IMR-90 (cell line): ENCODE measurements around the gene KRT4. TPM values are rescaled to one million over a fixed set of nuclear protein-coding genes. Genes with fewer than 3 reads are reported as not detected.

Experiments used
- ATAC-seq: fragments of 200-7000 bp; cut with Tn5 transposase; 2 replicates; pipeline ENCODE4 v1.9.1; 2020; ENCODE audit warnings: low read depth, mild to moderate bottlenecking, moderate library complexity
- BruUV-seq: library from RNA; stranded (reverse); fragments of 400-500 nt; replicated peaks from 2 replicates; lab custom pipeline; 2021; lab: Mats Ljungman, UMichigan
- CTCF ChIA-PET: fragments of 300-600 bp; formaldehyde crosslinking; extraction: SDS; loops from one replicate; lab custom pipeline; 2021; ENCODE audit warnings: antibody characterized with exemption; lab: Yijun Ruan, JAX
- POLR2A ChIA-PET: fragments of 300-600 bp; sonication (Branson Sonifier 250); formaldehyde crosslinking; loops from one replicate; lab custom pipeline; 2022; ENCODE audit warnings: antibody characterized with exemption; ENCODE audit not compliant: unreplicated experiment; lab: Charles Lee
- DNase-seq: peaks from one replicate; pipeline ENCODE4 v3.0.0; 2013
- H2AFZ ChIP-seq: replicated peaks from 2 replicates; pipeline ENCODE3; 2013; ENCODE audit warnings: low read length, mild to moderate bottlenecking; ENCODE audit not compliant: poor library complexity
- H2AK5ac ChIP-seq: 2 replicates; pipeline ENCODE4 v1.6.1; 2013; ENCODE audit warnings: low read depth, low read length, inconsistent platforms
- H2AK9ac ChIP-seq: replicated peaks from 2 replicates; pipeline ENCODE3; 2013; ENCODE audit warnings: mild to moderate bottlenecking, low read depth, low read length, moderate library complexity; ENCODE audit not compliant: poor library complexity
- H2BK120ac ChIP-seq: 2 replicates; pipeline ENCODE4 v1.6.1; 2013; ENCODE audit warnings: low read depth, low read length, inconsistent platforms
- H2BK15ac ChIP-seq: 3 replicates; pipeline ENCODE4 v1.6.1; 2013; ENCODE audit warnings: low read depth, low read length, inconsistent platforms
- H2BK20ac ChIP-seq: 2 replicates; pipeline ENCODE4 v1.6.1; 2013; ENCODE audit warnings: low read depth, mild to moderate bottlenecking, inconsistent platforms, low read length, moderate library complexity
- H2BK5ac ChIP-seq: 2 replicates; pipeline ENCODE4 v1.6.1; 2013; ENCODE audit warnings: mild to moderate bottlenecking, low read depth, low read length, inconsistent platforms; ENCODE audit not compliant: poor library complexity, severe bottlenecking
- H3K14ac ChIP-seq: replicated peaks from 2 replicates; pipeline ENCODE4 v1.6.1; 2013; ENCODE audit warnings: low read depth, low read length, inconsistent platforms
- H3K18ac ChIP-seq: 2 replicates; pipeline ENCODE4 v1.6.1; 2013; ENCODE audit warnings: low read depth, low read length, control low read depth
- H3K23ac ChIP-seq: 2 replicates; pipeline ENCODE4 v1.6.1; 2013; ENCODE audit warnings: low read depth, low read length, inconsistent platforms
- H3K27ac ChIP-seq: 2 replicates; pipeline ENCODE4 v1.5.1; 2013; ENCODE audit warnings: mild to moderate bottlenecking, control low read depth, low read length; ENCODE audit not compliant: insufficient read depth
- H3K27me3 ChIP-seq: 2 replicates; pipeline ENCODE4 v1.6.1; 2013; ENCODE audit warnings: low read length; ENCODE audit not compliant: control insufficient read depth, insufficient read depth
- H3K36me3 ChIP-seq: 2 replicates; pipeline ENCODE4 v1.6.1; 2013; ENCODE audit warnings: low read length, mixed read lengths; ENCODE audit not compliant: control insufficient read depth, insufficient read depth
- H3K4ac ChIP-seq: 2 replicates; pipeline ENCODE4 v1.6.1; 2013; ENCODE audit warnings: low read depth, low read length, inconsistent platforms
- H3K4me1 ChIP-seq: 2 replicates; pipeline ENCODE4 v1.6.1; 2013; ENCODE audit warnings: low read length, mixed read lengths; ENCODE audit not compliant: control insufficient read depth, insufficient read depth
- H3K4me2 ChIP-seq: 2 replicates; pipeline ENCODE4 v1.6.1; 2013; ENCODE audit warnings: low read depth, mild to moderate bottlenecking, control low read depth, low read length, moderate library complexity
- H3K4me3 ChIP-seq: 2 replicates; pipeline ENCODE4 v1.5.1; 2013; ENCODE audit warnings: low read depth, mild to moderate bottlenecking, control low read depth, low read length, moderate library complexity; ENCODE audit not compliant: insufficient read depth
- H3K56ac ChIP-seq: 2 replicates; pipeline ENCODE4 v1.6.1; 2013; ENCODE audit warnings: low read length, inconsistent platforms; ENCODE audit not compliant: insufficient read depth; ENCODE audit errors: extremely low read depth
- H3K79me1 ChIP-seq, 2 experiments: 2 replicates each; pipeline ENCODE4 v1.6.1; 2013; ENCODE audit warnings: low read length in 2 of 2, inconsistent platforms in 1 of 2, low read depth in 1 of 2
- H3K9ac ChIP-seq: 2 replicates; pipeline ENCODE4 v1.6.1; 2013; ENCODE audit warnings: low read depth, low read length, control low read depth
- H3K9me1 ChIP-seq: 2 replicates; pipeline ENCODE4 v1.6.1; 2013; ENCODE audit warnings: low read length, inconsistent platforms; ENCODE audit not compliant: insufficient read depth
- H3K9me3 ChIP-seq: 2 replicates; pipeline ENCODE4 v1.6.1; 2013; ENCODE audit warnings: low read length; ENCODE audit not compliant: control insufficient read depth, insufficient read depth
- H4K20me1 ChIP-seq: 2 replicates; pipeline ENCODE4 v1.6.1; 2013; ENCODE audit warnings: low read length, inconsistent platforms; ENCODE audit not compliant: insufficient read depth
- H4K5ac ChIP-seq: 2 replicates; pipeline ENCODE4 v1.6.1; 2013; ENCODE audit warnings: mild to moderate bottlenecking, low read depth, low read length, control low read depth
- H4K8ac ChIP-seq, 2 experiments: 2 replicates each; pipeline ENCODE4 v1.6.1; 2013; ENCODE audit warnings: low read depth in 2 of 2, low read length in 2 of 2, control low read depth in 1 of 2, inconsistent platforms in 1 of 2
- H4K91ac ChIP-seq: 2 replicates; pipeline ENCODE4 v1.6.1; 2013; ENCODE audit warnings: low read depth, low read length, inconsistent platforms; ENCODE audit not compliant: insufficient read depth
- BHLHE40 ChIP-seq: fragments of 150-350 bp; IDR thresholded peaks from 2 replicates; pipeline ENCODE4 v1.6.1; 2016; ENCODE audit warnings: mild to moderate bottlenecking, low read depth, low read length
- CEBPB ChIP-seq: IDR thresholded peaks from 2 replicates; pipeline ENCODE4 v1.6.1; 2012; ENCODE audit warnings: low read depth, low read length, improper control_type of control experiment
- CHD1 ChIP-seq: IDR thresholded peaks from 2 replicates; pipeline ENCODE4 v1.6.1; 2012; ENCODE audit warnings: low read depth, low read length, improper control_type of control experiment
- CTCF ChIP-seq: conservative IDR thresholded peaks from 2 replicates; pipeline ENCODE4 v1.5.1; 2012; ENCODE audit warnings: mild to moderate bottlenecking, low read depth, low read length, improper control_type of control experiment
- FOS ChIP-seq: fragments of 150-350 bp; IDR thresholded peaks from 2 replicates; pipeline ENCODE4 v1.6.1; 2016; ENCODE audit warnings: low read depth, low read length
- MAFK ChIP-seq: IDR thresholded peaks from 2 replicates; pipeline ENCODE4 v1.6.1; 2012; ENCODE audit warnings: low read depth, low read length, improper control_type of control experiment
- MAZ ChIP-seq: IDR thresholded peaks from 2 replicates; pipeline ENCODE4 v1.6.1; 2012; ENCODE audit warnings: low read depth, mild to moderate bottlenecking, low read length, improper control_type of control experiment, moderate library complexity, borderline replicate concordance
- MXI1 ChIP-seq: IDR thresholded peaks from 2 replicates; pipeline ENCODE4 v1.6.1; 2012; ENCODE audit warnings: low read depth, mild to moderate bottlenecking, low read length, moderate library complexity, borderline replicate concordance
- NFE2L2 ChIP-seq: fragments of 150-350 bp; IDR thresholded peaks from 2 replicates; pipeline ENCODE4 v1.6.1; 2016; ENCODE audit warnings: low read depth, mild to moderate bottlenecking, low read length
- RAD21 ChIP-seq: IDR thresholded peaks from 2 replicates; pipeline ENCODE4 v1.6.1; 2012; ENCODE audit warnings: low read length, improper control_type of control experiment
- RCOR1 ChIP-seq: IDR thresholded peaks from 2 replicates; pipeline ENCODE4 v1.6.1; 2012; ENCODE audit warnings: mild to moderate bottlenecking, low read length, improper control_type of control experiment; ENCODE audit not compliant: insufficient replicate concordance
- RFX5 ChIP-seq: IDR thresholded peaks from 2 replicates; pipeline ENCODE4 v1.8.0; 2012; ENCODE audit warnings: low read depth, mild to moderate bottlenecking, low read length, moderate library complexity
- SMC3 ChIP-seq: fragments of 150-350 bp; IDR thresholded peaks from 2 replicates; pipeline ENCODE4 v1.6.1; 2016; ENCODE audit warnings: low read depth, mild to moderate bottlenecking, antibody characterized with exemption, low read length, moderate library complexity
- WGBS, 2 experiments: methylation state at CpG; one replicate each; pipeline versions ENCODE4 v1.1.5 to v1.1.7; 2013; ENCODE audit warnings: missing lambda C conversion rate in 2 of 2; ENCODE audit not compliant: insufficient read length in 1 of 2; ENCODE audit errors: extremely low coverage in 2 of 2; 5-methylcytosine and 5-hydroxymethylcytosine counted together
- dilution Hi-C: fragments of 300-500 bp; cut with HindIII; formaldehyde crosslinking; loops from one replicate; pipeline ENCODE4 v1.14.3; 2018; ENCODE audit warnings: low sequenced_read_pairs; ENCODE audit not compliant: unreplicated experiment
- in situ Hi-C: fragments of 300-500 bp; cut with MboI; formaldehyde crosslinking; loops from 3 replicates; pipeline ENCODE4 v1.14.3; 2019; ENCODE audit warnings: low sequenced_read_pairs, inconsistent platforms, mixed read lengths
- intact Hi-C: fragments of 100-400 bp; cut with micrococcal nuclease; formaldehyde crosslinking; loops from 2 replicates; pipeline ENCODE4 v1.10.0; 2022
- polyA plus RNA-seq, 3 experiments: library from polyadenylated mRNA; depleted of rRNA; stranded (reverse); fragments of >200 nt; gene quantifications; 2 replicates each; pipeline ENCODE4 v1.2.3, GENCODE V29; 2012; ENCODE audit warnings: low replicate concordance in 1 of 3
- total RNA-seq: library from RNA; depleted of rRNA; stranded (reverse); fragments of >200 nt; gene quantifications from 2 replicates; pipeline ENCODE4 v1.2.3, GENCODE V29; 2012
- TF ChIP-seq, protein P1 (sequence below): fragments of 150-350 bp; IDR thresholded peaks from 2 replicates; pipeline ENCODE4 v1.6.1; 2017; ENCODE audit warnings: mild to moderate bottlenecking, antibody characterized with exemption, low read length, low read depth
- TF ChIP-seq, protein P2 (sequence below): fragments of 150-350 bp; IDR thresholded peaks from 2 replicates; pipeline ENCODE4 v1.6.1; 2016; ENCODE audit warnings: low read depth, mild to moderate bottlenecking, low read length, moderate library complexity, borderline replicate concordance

Gene KRT4
- total and polyA plus RNA-seq, 2 of the 4 experiments (the other 2 are of a cell fraction): under 0.01 to 0.07 TPM

- TF ChIP-seq, protein P1, sequence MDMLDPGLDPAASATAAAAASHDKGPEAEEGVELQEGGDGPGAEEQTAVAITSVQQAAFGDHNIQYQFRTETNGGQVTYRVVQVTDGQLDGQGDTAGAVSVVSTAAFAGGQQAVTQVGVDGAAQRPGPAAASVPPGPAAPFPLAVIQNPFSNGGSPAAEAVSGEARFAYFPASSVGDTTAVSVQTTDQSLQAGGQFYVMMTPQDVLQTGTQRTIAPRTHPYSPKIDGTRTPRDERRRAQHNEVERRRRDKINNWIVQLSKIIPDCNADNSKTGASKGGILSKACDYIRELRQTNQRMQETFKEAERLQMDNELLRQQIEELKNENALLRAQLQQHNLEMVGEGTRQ: no peak
- no peak for TF ChIP-seq RAD21
Observed at GRCh38 chr12:52810554-52810953, 3.4 kb downstream of the KRT4 start (continued).

- H2AFZ ChIP-seq: no peak overlapping the region
- no peak overlapping the region for H3K18ac ChIP-seq
- no peak overlapping the region for H2BK5ac ChIP-seq
- in situ Hi-C loops (no loop called here), intact Hi-C loops (no loop called here), dilution Hi-C loops (no loop called here)
- H3K9me3 ChIP-seq: no peaks in the 10 kb centered on the region
- H3K9me1 ChIP-seq: no peaks in the 10 kb centered on the region
- no peak overlapping the region for H3K56ac ChIP-seq
- H3K4me2 ChIP-seq: no peak overlapping the region
- H3K79me1 ChIP-seq: no peaks in the 10 kb centered on the region
- H4K91ac ChIP-seq: no peak overlapping the region
- H2AK5ac ChIP-seq: no peak overlapping the region
- H4K5ac ChIP-seq: no peak overlapping the region
- POLR2A ChIA-PET: no interaction called here
- 50% methylated on average over 1 of the region's 7 CpGs; no CpG with 5 or more reads in 1 of the 2 experiments for WGBS, 2 experiments
- H2BK120ac ChIP-seq: no peak overlapping the region
- H3K27me3 ChIP-seq: peaks cover 46% of the 10 kb centered on the region
- H3K14ac ChIP-seq: no peak overlapping the region
- CTCF ChIA-PET: no interaction called here
- H3K36me3 ChIP-seq: no peaks in the 10 kb centered on the region
- no peak overlapping the region for H3K9ac ChIP-seq
- H3K4ac ChIP-seq: no peak overlapping the region
- no peak overlapping the region for H2BK15ac ChIP-seq
- peaks cover 4% of the 10 kb centered on the region for H3K4me1 ChIP-seq
- no TSS peak for BruUV-seq
- no peaks in the 10 kb centered on the region for H4K20me1 ChIP-seq
- DNase-seq: no peak
- no peak overlapping the region for H3K23ac ChIP-seq
- no peak overlapping the region for H2AK9ac ChIP-seq
- no peak overlapping the region for H3K27ac ChIP-seq
- no peak overlapping the region for H3K4me3 ChIP-seq
- no peak overlapping the region for H4K8ac ChIP-seq
- H2BK20ac ChIP-seq: no peak overlapping the region
- no peak for ATAC-seq
- TF ChIP-seq MXI1 (no peak), MAZ (no peak), FOS (no peak), CHD1 (no peak), SMC3 (no peak), NFE2L2 (no peak), CTCF (no peak), MAFK (no peak), BHLHE40 (no peak), CEBPB (no peak), RAD21 (no peak), RFX5 (no peak), RCOR1 (no peak)
- TF ChIP-seq, protein P2, sequence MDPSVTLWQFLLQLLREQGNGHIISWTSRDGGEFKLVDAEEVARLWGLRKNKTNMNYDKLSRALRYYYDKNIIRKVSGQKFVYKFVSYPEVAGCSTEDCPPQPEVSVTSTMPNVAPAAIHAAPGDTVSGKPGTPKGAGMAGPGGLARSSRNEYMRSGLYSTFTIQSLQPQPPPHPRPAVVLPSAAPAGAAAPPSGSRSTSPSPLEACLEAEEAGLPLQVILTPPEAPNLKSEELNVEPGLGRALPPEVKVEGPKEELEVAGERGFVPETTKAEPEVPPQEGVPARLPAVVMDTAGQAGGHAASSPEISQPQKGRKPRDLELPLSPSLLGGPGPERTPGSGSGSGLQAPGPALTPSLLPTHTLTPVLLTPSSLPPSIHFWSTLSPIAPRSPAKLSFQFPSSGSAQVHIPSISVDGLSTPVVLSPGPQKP: no peak
Observed at GRCh38 chr12:52809166-52809565, 4.8 kb downstream of the KRT4 start.
